LHCN-M2 (cell line): ENCODE results near the gene SMYD3. TPM values are rescaled to one million over a fixed set of nuclear protein-coding genes. Genes with fewer than 3 reads are reported as not detected.
"Not testable (repeated sequence)": the region's sequence is repeated elsewhere in the genome, so short reads cannot be mapped to it uniquely, and the experiment has no call there.

Source experiments
- DNase-seq: peaks from one replicate; pipeline ENCODE4 v3.0.0-alpha.2; 2012; ENCODE audit warnings: low read depth
- total RNA-seq: library from RNA; depleted of rRNA; stranded (reverse); fragments of >200 nt; gene quantifications from 2 replicates; pipeline ENCODE4 v1.2.3, GENCODE V29; 2014

The SMYD3 gene
- total RNA-seq, 1 experiment from 2014 or later, result 34.0 TPM

GRCh38 chr1:245774931-245775330 is 732.1 kb downstream of the SMYD3 start:
- DNase-seq, result not testable (repeated sequence)

- no peak for DNase-seq
These were observed 732.9 kb downstream of the SMYD3 start for GRCh38 chr1:245774196-245774595.

- DNase-seq, result no peak
These were observed 733.7 kb downstream of the SMYD3 start for GRCh38 chr1:245773344-245773743.

DNA sequence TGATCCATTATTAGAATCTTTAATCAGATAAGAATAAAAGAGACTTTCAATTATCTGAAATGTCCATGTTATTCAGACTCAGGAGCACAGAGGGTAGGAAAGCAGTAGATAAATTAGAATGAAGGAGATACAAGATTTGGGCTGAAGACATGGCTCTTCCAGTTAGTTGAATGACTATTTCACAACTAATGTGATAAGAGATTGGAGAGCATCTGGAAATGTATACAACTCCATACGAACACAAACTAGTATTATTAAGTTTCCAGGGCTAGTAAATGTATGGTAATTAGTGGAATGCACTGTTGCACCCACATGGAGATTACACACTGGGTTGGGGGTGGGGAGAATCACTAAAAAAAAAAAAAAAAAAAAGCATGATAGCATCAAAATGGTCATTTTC is 734.3 kb downstream of the SMYD3 start:
- no peak for DNase-seq

- no peak for DNase-seq
These were observed 734.8 kb downstream of the SMYD3 start for GRCh38 chr1:245772325-245772724.

DNA sequence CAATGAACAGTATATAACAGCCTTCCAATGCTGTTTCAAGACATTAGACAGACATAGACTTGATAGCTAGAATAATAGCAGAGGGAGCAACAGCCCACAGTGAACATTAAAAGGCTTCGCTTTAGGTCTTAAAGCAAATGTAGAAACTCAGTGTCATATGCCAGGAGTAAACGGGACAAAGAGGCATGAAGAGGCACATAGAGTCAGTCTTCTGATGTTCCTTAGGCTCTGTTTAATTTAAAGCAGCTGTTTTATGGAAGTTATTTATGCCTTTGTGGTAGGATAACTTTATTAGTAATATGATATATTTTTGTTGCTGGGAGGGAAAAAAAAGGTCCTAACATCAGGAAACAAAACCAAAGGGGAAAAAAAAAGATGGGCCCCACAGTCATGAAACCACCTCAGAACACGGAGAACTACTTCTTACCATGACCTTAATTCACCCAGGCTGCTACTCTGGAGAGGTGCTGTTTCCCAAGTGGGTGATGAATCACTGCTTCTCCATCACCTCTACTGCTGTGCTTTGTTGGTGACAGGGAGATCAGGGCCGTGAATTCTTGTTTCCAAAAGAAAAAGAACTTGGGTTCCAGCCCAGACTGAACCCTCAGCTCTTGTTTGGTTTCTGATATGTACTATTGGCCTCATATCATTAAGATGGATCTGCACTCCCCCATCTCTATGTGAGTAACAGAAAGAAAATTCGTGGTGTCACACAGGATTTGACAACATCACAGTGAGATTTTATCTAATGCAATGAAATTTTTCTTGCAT is 735.4 kb downstream of the SMYD3 start:
- DNase-seq, result peak; percentile 88

DNA sequence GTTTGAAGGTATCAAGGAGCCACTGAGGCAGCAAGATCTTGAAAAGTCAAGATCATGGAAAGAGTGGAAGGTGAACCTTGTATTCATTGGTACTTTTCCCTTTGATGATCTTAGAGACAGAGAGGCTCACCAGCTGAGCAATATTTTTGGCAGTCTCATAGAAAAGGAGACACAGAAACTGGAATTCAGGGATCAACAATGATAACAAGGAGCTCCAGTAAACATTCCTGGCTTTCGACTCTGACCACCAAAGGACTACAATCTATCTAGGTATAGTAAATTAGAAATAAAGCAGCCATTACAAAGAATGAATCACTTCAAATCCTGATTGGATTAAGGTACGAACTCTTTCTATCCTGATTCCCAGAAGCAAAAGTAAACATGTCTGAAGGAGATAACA is 736.9 kb downstream of the SMYD3 start:
- no peak for DNase-seq

- peak; percentile 14 for DNase-seq
These were observed 738.5 kb downstream of the SMYD3 start for GRCh38 chr1:245768596-245768995.

GRCh38 chr1:245765230-245766000 is 741.7 kb downstream of the SMYD3 start:
- DNase-seq, result peak; percentile 72

GRCh38 chr1:245763873-245764331 is 743.2 kb downstream of the SMYD3 start:
- no peak for DNase-seq

DNA sequence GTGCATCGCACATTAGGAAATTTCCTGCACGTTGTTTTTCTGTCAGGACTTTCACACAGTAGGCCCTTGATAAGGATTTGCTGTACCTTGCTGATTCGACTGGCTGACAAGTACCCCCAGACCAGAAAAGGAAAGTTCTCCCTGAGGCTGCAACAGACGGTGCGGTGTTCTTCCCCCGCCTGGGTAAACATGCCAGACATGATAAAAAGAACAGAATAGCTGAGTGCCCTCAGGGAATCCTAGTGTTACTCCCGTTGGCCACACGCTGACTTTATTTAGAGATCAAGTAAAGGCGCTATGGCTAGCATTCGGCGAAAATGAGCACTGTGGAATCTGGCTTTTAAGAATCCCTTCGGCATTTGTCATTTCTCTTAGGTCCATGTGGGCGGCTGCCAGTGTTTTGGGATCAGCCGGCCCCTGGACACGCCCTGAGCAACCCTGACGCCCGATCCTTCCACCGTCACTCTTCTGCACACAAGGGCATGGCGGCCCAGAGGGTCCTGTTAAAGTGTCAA is 744.6 kb downstream of the SMYD3 start:
- no peak for DNase-seq

DNA sequence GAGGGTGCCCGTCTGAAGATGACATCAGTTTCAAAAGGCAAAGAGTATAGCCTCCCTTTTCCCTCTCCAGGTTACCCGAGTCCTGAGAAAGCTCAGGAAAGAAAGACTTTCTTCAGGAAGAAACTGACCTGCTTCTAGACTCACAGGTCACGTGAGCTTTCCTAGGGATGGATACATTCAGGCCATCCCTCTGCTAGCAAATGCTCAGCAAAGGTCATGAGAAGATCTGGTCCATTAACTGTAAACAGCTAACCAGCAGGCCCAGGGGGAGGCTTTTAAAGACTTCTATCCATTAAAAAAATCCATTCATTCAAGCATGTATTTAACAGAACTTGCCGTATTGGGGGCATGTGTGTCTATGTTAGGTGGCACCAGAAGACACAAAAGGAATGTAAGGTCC is 746.8 kb downstream of the SMYD3 start:
- no peak for DNase-seq

- DNase-seq, result no peak
These were observed 752.6 kb downstream of the SMYD3 start for GRCh38 chr1:245754463-245754961.

- no peak for DNase-seq
These were observed 753.3 kb downstream of the SMYD3 start for GRCh38 chr1:245753807-245754206.

DNA sequence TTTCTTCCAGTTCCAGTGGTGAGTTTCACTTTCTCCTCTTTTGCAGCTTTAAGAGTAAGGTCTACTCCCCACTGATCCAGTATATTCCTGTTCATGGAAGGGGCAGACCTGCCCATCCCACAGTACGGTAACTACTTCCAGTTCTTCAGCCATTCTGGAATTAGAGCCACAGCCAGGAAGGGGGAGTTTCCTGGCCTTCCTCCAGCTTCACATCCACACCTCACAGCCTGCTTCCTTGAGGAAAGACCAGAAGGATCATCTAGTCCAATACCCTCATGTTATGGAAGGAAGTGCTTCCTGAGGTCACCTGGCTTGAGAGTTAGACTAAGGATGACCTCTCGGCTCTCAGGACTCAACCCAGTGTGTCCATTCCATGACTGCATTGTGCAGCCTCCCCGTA is 754.5 kb downstream of the SMYD3 start:
- DNase-seq, result no peak

GRCh38 chr1:245751726-245752470 is 755.2 kb downstream of the SMYD3 start:
- DNase-seq, result no peak

GRCh38 chr1:245751116-245751515 is 756.0 kb downstream of the SMYD3 start:
- no peak for DNase-seq

GRCh38 chr1:245750261-245750660 is 756.8 kb downstream of the SMYD3 start:
- DNase-seq, result no peak

DNA sequence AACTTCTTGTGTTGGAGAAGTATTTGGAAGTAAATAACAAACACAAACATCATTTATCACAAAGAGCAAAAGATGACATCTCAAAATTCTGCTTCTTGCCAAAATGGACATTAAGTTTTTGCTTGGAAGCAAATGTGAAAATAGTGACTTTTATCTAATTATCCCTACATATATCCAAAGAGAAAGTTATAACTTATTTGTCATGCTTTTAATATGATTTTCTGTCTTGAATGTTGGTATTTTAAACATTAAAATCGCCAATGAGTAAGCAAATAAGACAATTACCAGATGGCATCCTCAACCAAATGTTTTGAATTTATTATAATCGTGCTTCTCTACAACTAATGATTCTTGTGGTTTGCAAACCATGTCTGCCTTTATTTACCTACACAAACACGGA is 758.0 kb downstream of the SMYD3 start:
- no peak for DNase-seq

GRCh38 chr1:245748646-245749045 is 758.4 kb downstream of the SMYD3 start:
- DNase-seq, result no peak

GRCh38 chr1:245748240-245748639 is 758.8 kb downstream of the SMYD3 start:
- DNase-seq, result no peak

DNA sequence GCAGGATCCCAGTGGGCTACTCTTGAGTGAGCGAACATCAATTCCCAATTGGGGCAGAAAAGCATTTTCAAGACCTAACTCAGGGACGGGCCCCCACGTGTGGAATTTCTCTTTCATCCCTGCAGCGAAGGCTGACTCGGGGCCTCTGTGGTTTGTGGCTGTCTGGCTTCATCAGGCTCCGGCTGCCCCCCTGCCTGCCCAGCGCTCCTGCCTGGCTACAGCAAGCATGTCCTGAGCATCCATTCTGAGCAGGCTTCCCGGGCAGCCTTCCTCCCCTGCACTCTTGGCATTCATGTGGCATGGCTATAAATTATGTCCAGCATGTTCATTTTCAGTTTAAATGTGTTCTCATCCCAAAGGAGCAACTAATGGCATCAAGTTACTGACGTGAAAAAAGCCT is 764.2 kb downstream of the SMYD3 start:
- DNase-seq, result peak; percentile 33
